GM23248 (cell line): ENCODE measurements around the gene ENTPD7.

ENCODE experiments used
- EZH2 ChIP-seq: fragments of 200-600 bp; sonication (generic); IDR thresholded peaks from 2 replicates; pipeline ENCODE4 v1.6.1; 2018; ENCODE audit warnings: antibody characterized with exemption, mild to moderate bottlenecking; ENCODE audit not compliant: insufficient read depth, poor library complexity, severe bottlenecking
- EZH2phosphoT487 ChIP-seq: fragments of 200-600 bp; sonication (generic); IDR thresholded peaks from 2 replicates; pipeline ENCODE4 v1.6.1; 2018; ENCODE audit warnings: antibody characterized with exemption, moderate library complexity, mild to moderate bottlenecking, low read depth; ENCODE audit not compliant: insufficient read depth

- TF ChIP-seq EZH2, result no peak
- no peak for TF ChIP-seq EZH2phosphoT487
Observed at GRCh38 chr10:99673492-99673891, 14.2 kb downstream of the ENTPD7 start.
